Effector memory CD4-positive, alpha-beta T cell (primary cell): Measurements from ENCODE around the gene RAB11FIP3.

Experiments
- DNase-seq, 3 donors: peaks; one replicate each; pipeline ENCODE4 v3.0.0-alpha.2; 2020
- H3K27ac ChIP-seq: 2 replicates; pipeline ENCODE4 v1.7.0; 2013; ENCODE audit warnings: mild to moderate bottlenecking, low read length, moderate library complexity; ENCODE audit not compliant: insufficient read depth, poor library complexity, severe bottlenecking
- H3K27me3 ChIP-seq: replicated peaks from 2 replicates; pipeline ENCODE4 v1.7.0; 2013; ENCODE audit warnings: mild to moderate bottlenecking, low read length; ENCODE audit not compliant: insufficient read depth, control insufficient read depth, poor library complexity, severe bottlenecking
- H3K36me3 ChIP-seq: 2 replicates; pipeline ENCODE4 v1.7.0; 2013; ENCODE audit warnings: mild to moderate bottlenecking, low read length, moderate library complexity; ENCODE audit not compliant: control insufficient read depth, insufficient read depth
- H3K4me1 ChIP-seq: 2 replicates; pipeline ENCODE4 v1.7.0; 2013; ENCODE audit warnings: low read length, mild to moderate bottlenecking; ENCODE audit not compliant: control insufficient read depth, insufficient read depth, poor library complexity, severe bottlenecking
- H3K4me3 ChIP-seq: 2 replicates; pipeline ENCODE4 v1.7.0; 2013; ENCODE audit warnings: low read length, low read depth, mild to moderate bottlenecking; ENCODE audit not compliant: insufficient read depth, poor library complexity, severe bottlenecking
- H3K9me3 ChIP-seq: 2 replicates; pipeline ENCODE4 v1.7.0; 2013; ENCODE audit warnings: mild to moderate bottlenecking, low read length, moderate library complexity; ENCODE audit not compliant: control insufficient read depth

Gene RAB11FIP3

GRCh38 chr16:396199-396598 is 29.2 kb upstream of the RAB11FIP3 start:
- Histone ChIP-seq H3K9me3 (no peaks in the 10 kb centered on the region), H3K4me1 (peaks cover 2% of the 10 kb centered on the region), H3K36me3 (no peaks in the 10 kb centered on the region), H3K4me3 (no peak overlapping the region), H3K27me3 (no peaks in the 10 kb centered on the region), H3K27ac (no peak overlapping the region)
- no peak for DNase-seq

GRCh38 chr16:396605-397004 is 28.8 kb upstream of the RAB11FIP3 start:
- no peak for DNase-seq
- Histone ChIP-seq H3K4me3 (no peak overlapping the region), H3K9me3 (no peaks in the 10 kb centered on the region), H3K27me3 (no peaks in the 10 kb centered on the region), H3K27ac (no peak overlapping the region), H3K4me1 (peaks cover 2% of the 10 kb centered on the region), H3K36me3 (no peaks in the 10 kb centered on the region)

GRCh38 chr16:397135-397661 is 28.3 kb upstream of the RAB11FIP3 start, which contains the start of gene NME4:
Gene NME4 (plus strand): TSS chr16:397199. CDS start chr16:397223, 24 bp downstream.
- Histone ChIP-seq H3K27ac (no peak within 1 kb of the TSS), H3K9me3 (no peaks in the 10 kb centered on the region), H3K4me3 (peak within 1 kb of the TSS; percentile 25), H3K36me3 (no peaks in the 10 kb centered on the region), H3K27me3 (no peaks in the 10 kb centered on the region), H3K4me1 (peaks cover 2% of the 10 kb centered on the region)
- DNase-seq = no peak

- Histone ChIP-seq H3K27me3 (no peaks in the 10 kb centered on the region), H3K9me3 (no peaks in the 10 kb centered on the region), H3K4me1 (peaks cover 2% of the 10 kb centered on the region), H3K27ac (no peak overlapping the region), H3K36me3 (no peaks in the 10 kb centered on the region), H3K4me3 (no peak overlapping the region)
- no peak for DNase-seq
Observed at GRCh38 chr16:397736-398332, 27.6 kb upstream of the RAB11FIP3 start.

- Histone ChIP-seq H3K36me3 (no peaks in the 10 kb centered on the region), H3K27me3 (no peaks in the 10 kb centered on the region), H3K4me3 (no peak overlapping the region), H3K9me3 (no peaks in the 10 kb centered on the region), H3K27ac (no peak overlapping the region), H3K4me1 (peaks cover 2% of the 10 kb centered on the region)
- no peak for DNase-seq
Observed at GRCh38 chr16:398561-399339, 26.7 kb upstream of the RAB11FIP3 start.

- Histone ChIP-seq H3K27ac (no peak overlapping the region), H3K4me3 (no peak overlapping the region), H3K4me1 (peaks cover 2% of the 10 kb centered on the region), H3K36me3 (no peaks in the 10 kb centered on the region), H3K9me3 (no peaks in the 10 kb centered on the region), H3K27me3 (no peaks in the 10 kb centered on the region)
- DNase-seq = no peak
Observed at GRCh38 chr16:399340-400019, 26.0 kb upstream of the RAB11FIP3 start.

GRCh38 chr16:400061-400591 is 25.3 kb upstream of the RAB11FIP3 start:
- H3K36me3 ChIP-seq = no peaks in the 10 kb centered on the region
- H3K4me3 ChIP-seq = peak overlapping the region; percentile 81
- peaks cover 2% of the 10 kb centered on the region for H3K4me1 ChIP-seq
- H3K27me3 ChIP-seq = no peaks in the 10 kb centered on the region
- no peak for DNase-seq
- no peaks in the 10 kb centered on the region for H3K9me3 ChIP-seq
- H3K27ac ChIP-seq = no peak overlapping the region

GRCh38 chr16:401468-402348 is 23.7 kb upstream of the RAB11FIP3 start, which contains the start of gene DECR2:
Gene DECR2 (plus strand): TSS chr16:401885. CDS start chr16:401964, 79 bp downstream.
- peak within 1 kb of the TSS; percentile 81 for H3K4me3 ChIP-seq
- no peaks in the 10 kb centered on the region for H3K9me3 ChIP-seq
- peak; percentile 97 for DNase-seq
- no peaks in the 10 kb centered on the region for H3K27me3 ChIP-seq
- peaks cover 2% of the 10 kb centered on the region for H3K4me1 ChIP-seq
- peak within 1 kb of the TSS; percentile 82 for H3K27ac ChIP-seq
- H3K36me3 ChIP-seq = no peaks in the 10 kb centered on the region

GRCh38 chr16:404971-405486 is 20.4 kb upstream of the RAB11FIP3 start:
- H3K9me3 ChIP-seq = no peaks in the 10 kb centered on the region
- DNase-seq = no peak
- peaks cover 2% of the 10 kb centered on the region for H3K4me1 ChIP-seq
- no peaks in the 10 kb centered on the region for H3K36me3 ChIP-seq
- H3K27ac ChIP-seq = no peak overlapping the region
- H3K4me3 ChIP-seq = no peak overlapping the region
- no peaks in the 10 kb centered on the region for H3K27me3 ChIP-seq
